DND-41 (cell line): ENCODE data around the gene RCCD1.
A peak's percentile ranks its signal among the peaks of the same experiment; 100 is the strongest.

Experiments
- ATAC-seq: fragments of 200-7000 bp; cut with Tn5 transposase; 3 replicates; pipeline ENCODE4 v1.9.1; 2021; ENCODE audit warnings: low read depth; ENCODE audit not compliant: insufficient read depth
- DNase-seq: peaks from one replicate; pipeline ENCODE4 v3.0.0-alpha.2; 2020
- H2AFZ ChIP-seq: 2 replicates; pipeline ENCODE4 v1.6.0; 2012; ENCODE audit warnings: low read depth, low read length
- H3K27ac ChIP-seq: 2 replicates; pipeline ENCODE4 v1.5.1; 2012; ENCODE audit warnings: low read length, inconsistent platforms
- H3K27me3 ChIP-seq: fragments of 200-600 bp; sonication (generic); 2 replicates; pipeline ENCODE4 v1.6.0; 2012; ENCODE audit warnings: low read length, mild to moderate bottlenecking, inconsistent platforms; ENCODE audit not compliant: insufficient read depth, poor library complexity
- H3K36me3 ChIP-seq: 2 replicates; pipeline ENCODE4 v1.5.1; 2012; ENCODE audit warnings: low read length, inconsistent platforms; ENCODE audit not compliant: insufficient read depth
- H3K4me1 ChIP-seq: 2 replicates; pipeline ENCODE4 v1.5.1; 2012; ENCODE audit warnings: mild to moderate bottlenecking, low read length; ENCODE audit not compliant: insufficient read depth
- H3K4me2 ChIP-seq: 2 replicates; pipeline ENCODE4 v1.6.0; 2012; ENCODE audit warnings: mild to moderate bottlenecking, moderate library complexity, low read length, inconsistent platforms; ENCODE audit not compliant: insufficient read depth
- H3K4me3 ChIP-seq, 2 experiments: fragments of 200-600 bp in 1 of 2; shearing (Covaris generic) in 1 of 2; 2 replicates each; pipeline ENCODE4 v1.5.1; 2012 to 2016; ENCODE audit warnings: inconsistent platforms in 2 of 2, low read length in 2 of 2, mild to moderate bottlenecking in 2 of 2, low read depth in 1 of 2, moderate library complexity in 1 of 2
- H3K79me2 ChIP-seq: 2 replicates; pipeline ENCODE4 v1.6.0; 2012; ENCODE audit warnings: low read length, inconsistent platforms; ENCODE audit not compliant: insufficient read depth
- H3K9ac ChIP-seq: 2 replicates; pipeline ENCODE4 v1.6.0; 2012; ENCODE audit warnings: low read depth, mild to moderate bottlenecking, inconsistent platforms, low read length, moderate library complexity
- H3K9me3 ChIP-seq: 2 replicates; pipeline ENCODE4 v1.5.1; 2012; ENCODE audit warnings: low read length, moderate library complexity, mild to moderate bottlenecking, inconsistent platforms; ENCODE audit not compliant: insufficient read depth, severe bottlenecking
- H4K20me1 ChIP-seq: 2 replicates; pipeline ENCODE4 v1.6.0; 2012; ENCODE audit warnings: low read length; ENCODE audit not compliant: insufficient read depth
- CTCF ChIP-seq: IDR thresholded peaks from 2 replicates; pipeline ENCODE4 v1.5.1; 2012; ENCODE audit warnings: borderline replicate concordance, low read length, moderate library complexity, mild to moderate bottlenecking; ENCODE audit not compliant: poor library complexity, severe bottlenecking; ENCODE audit errors: extremely low read depth
- EZH2 ChIP-seq: IDR thresholded peaks from 3 replicates; pipeline ENCODE4 v1.6.1; 2012; ENCODE audit warnings: borderline replicate concordance, low read depth, mild to moderate bottlenecking, moderate library complexity, low read length, inconsistent platforms; ENCODE audit not compliant: severe bottlenecking

Gene RCCD1

GRCh38 chr15:90989040-90989768, 34.5 kb downstream of the RCCD1 start:
- Histone ChIP-seq H3K9me3 (no peaks in the 10 kb centered on the region), H4K20me1 (peaks cover 43% of the 10 kb centered on the region), H3K4me1 (peaks cover 27% of the 10 kb centered on the region), H3K4me3 (no peak overlapping the region), H3K79me2 (peaks cover 99% of the 10 kb centered on the region), H3K36me3 (peaks cover 19% of the 10 kb centered on the region), H3K27ac (no peak overlapping the region), H2AFZ (no peak overlapping the region), H3K9ac (no peak overlapping the region), H3K4me2 (peak overlapping the region; percentile 39; the same call in 1 of the 2 replicates), H3K27me3 (no peaks in the 10 kb centered on the region)
- ATAC-seq = no peak
- no peak for DNase-seq
- no peak for TF ChIP-seq CTCF
- TF ChIP-seq EZH2 = no peak

- Histone ChIP-seq H2AFZ (no peak overlapping the region), H3K36me3 (peaks cover 13% of the 10 kb centered on the region), H3K4me1 (peaks cover 32% of the 10 kb centered on the region), H3K27me3 (no peaks in the 10 kb centered on the region), H3K4me2 (peak overlapping the region; percentile 27; the same call in 1 of the 2 replicates), H3K27ac (no peak overlapping the region), H3K9me3 (no peaks in the 10 kb centered on the region), H3K79me2 (peaks cover 96% of the 10 kb centered on the region), H4K20me1 (peaks cover 36% of the 10 kb centered on the region), H3K9ac (no peak overlapping the region), H3K4me3 (no peak overlapping the region)
- TF ChIP-seq CTCF (no peak), EZH2 (no peak)
- DNase-seq (no peak), ATAC-seq (no peak)
Observed at GRCh38 chr15:90990446-90990845, 35.8 kb downstream of the RCCD1 start.

- no peak overlapping the region for H3K9ac ChIP-seq
- ATAC-seq = no peak
Observed at GRCh38 chr15:90991587-90992285, 37.1 kb downstream of the RCCD1 start.

More at GRCh38 chr15:90991587-90992285, 37.1 kb downstream of the RCCD1 start:
- Histone ChIP-seq H3K4me3 (peak overlapping the region in 1 of 2 experiments; percentile 39; a peak in 3 of 4 replicates), H3K9me3 (no peaks in the 10 kb centered on the region), H2AFZ (no peak overlapping the region), H3K4me2 (peak overlapping the region; percentile 75; the same call in 1 of the 2 replicates), H3K27ac (peak overlapping the region; percentile 44; the same call in 1 of the 2 replicates), H3K79me2 (peaks cover 90% of the 10 kb centered on the region), H4K20me1 (peaks cover 28% of the 10 kb centered on the region), H3K27me3 (no peaks in the 10 kb centered on the region), H3K36me3 (peaks cover 5% of the 10 kb centered on the region; the same call in 1 of the 2 replicates), H3K4me1 (peaks cover 41% of the 10 kb centered on the region)
- DNase-seq = no peak
- TF ChIP-seq EZH2 = no peak
- no peak for TF ChIP-seq CTCF
